Activated naive CD4-positive, alpha-beta T cell treated with Interleukin-2 at 50 U/mL for 16 hours (primary cell): ENCODE data around the gene GPR33.
"Not testable (repeated sequence)": the region's sequence is repeated elsewhere in the genome, so short reads cannot be mapped to it uniquely, and the experiment has no call there.

ENCODE experiments used
- DNase-seq: peaks from one replicate; pipeline ENCODE4 v3.0.0-alpha.2; 2020

The GPR33 gene, protein sequence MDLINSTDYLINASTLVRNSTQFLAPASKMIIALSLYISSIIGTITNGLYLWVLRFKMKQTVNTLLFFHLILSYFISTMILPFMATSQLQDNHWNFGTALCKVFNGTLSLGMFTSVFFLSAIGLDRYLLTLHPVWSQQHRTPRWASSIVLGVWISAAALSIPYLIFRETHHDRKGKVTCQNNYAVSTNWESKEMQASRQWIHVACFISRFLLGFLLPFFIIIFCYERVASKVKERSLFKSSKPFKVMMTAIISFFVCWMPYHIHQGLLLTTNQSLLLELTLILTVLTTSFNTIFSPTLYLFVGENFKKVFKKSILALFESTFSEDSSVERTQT

DNA sequence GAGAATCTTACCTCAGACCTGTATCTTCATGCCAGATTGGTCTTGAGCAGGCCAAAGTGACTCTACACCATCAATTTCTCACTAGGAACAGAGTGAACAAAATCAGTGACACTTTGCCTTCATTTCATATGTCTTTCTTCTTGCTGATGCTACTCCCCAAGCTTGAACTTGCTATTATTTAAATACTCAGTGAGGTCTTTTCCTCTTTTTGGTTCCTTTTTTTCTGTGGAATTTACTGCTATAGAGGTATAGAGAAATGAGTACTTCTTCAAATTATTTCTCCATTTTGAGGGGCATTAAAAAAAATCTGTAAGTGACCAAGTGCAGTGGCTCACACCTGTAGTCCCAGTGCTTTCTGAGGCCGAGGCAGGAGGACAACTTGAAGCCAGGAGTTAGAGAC is at the start of gene GPR33:
GPR33 (minus strand) TSS at position 154 of the 400 bp plus-strand sequence. CDS start 4,074 bp downstream, outside the sequence.
- no peak for DNase-seq

DNA sequence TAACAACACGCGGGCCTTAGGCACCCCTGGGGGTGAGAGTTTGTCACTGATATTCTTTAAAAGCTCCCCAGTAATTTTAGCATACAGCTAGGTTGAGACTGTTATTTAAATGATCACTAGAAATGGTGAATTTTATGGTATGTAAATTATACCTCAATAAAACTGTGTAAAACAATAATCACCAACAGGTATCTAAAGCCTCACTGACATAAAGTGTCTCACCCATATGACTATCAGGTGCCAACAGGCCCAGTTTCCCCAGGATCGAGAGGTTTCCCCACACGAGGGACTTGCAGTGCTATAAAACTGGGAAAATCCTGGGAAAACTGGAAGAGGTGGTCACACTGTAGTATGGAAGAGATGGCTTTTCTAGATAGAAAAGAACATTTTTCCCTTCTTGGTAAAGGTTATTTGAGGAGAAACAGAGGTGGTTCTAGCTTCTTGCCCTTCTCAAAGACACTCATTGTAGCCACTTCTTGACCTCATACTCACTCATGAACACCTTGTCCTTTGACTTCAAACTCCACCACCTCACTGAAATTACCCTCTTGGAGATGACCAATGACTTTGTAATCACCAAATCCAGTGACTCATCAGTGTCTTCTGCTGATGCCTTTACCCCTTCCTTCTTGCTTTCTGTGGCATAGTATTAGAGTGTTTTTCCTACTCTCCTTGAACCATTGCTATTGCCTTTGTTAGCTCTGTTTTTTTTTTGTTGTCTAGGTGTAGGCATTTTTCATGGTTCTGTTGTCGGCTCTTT is 48.5 kb upstream of the GPR33 start:
- no peak for DNase-seq

DNA sequence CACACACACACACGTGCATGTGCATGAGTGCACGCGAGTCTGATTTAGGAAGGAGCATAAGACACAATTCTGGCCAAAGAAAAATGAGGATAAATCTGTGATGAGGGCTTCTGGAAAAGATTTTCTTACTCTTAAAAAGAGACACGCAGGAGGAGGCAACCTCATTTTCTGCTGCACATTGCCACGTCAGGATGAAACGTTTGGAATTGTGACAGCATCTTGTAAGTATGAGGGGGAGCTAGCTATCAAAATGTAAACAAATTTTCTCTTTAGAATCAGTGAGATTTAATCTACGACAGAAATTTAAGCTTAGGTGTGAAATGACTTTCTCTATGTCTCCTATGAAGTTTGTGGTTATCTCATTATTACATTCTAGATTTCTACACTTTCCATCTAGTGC is 42.3 kb upstream of the GPR33 start:
- no peak for DNase-seq

DNA sequence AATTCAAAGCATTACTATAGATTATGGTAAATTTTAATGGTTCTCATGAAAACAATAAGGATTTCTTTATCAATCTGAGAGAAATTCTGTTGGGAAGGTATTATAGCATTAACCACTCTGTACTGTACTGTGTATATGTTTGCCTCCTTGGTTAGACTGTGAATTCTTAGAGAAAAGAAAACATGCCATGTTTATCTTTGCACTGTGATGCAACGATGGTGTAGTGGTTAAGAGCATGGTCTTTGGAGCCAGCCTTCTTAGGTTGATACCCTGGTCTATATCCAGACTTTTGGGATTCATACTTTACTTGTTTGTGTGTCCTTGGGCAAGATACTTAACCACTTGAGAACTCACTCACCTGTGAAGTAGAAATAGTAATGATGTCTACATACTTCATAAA is 41.2 kb upstream of the GPR33 start:
- DNase-seq: no peak

DNA sequence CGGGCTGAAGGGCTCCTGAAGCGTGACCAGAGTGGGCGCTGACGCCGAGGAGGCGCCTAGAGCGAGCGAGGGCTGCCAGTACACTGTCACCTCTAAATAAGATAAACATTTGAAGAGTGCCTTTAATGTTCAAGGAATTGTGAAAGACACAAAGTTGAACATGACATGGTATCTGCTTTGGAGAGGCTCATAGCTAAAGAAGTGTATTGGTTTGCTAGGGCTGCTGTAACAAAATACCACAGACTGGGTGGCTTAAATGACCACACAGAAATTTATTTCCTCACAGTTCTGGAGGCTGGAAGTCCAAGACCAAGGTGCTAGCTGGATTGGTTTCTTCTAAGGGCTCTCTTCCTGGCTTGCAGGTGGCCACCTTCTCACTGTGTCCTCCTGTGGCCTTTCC is 39.7 kb upstream of the GPR33 start:
- no peak for DNase-seq

DNA sequence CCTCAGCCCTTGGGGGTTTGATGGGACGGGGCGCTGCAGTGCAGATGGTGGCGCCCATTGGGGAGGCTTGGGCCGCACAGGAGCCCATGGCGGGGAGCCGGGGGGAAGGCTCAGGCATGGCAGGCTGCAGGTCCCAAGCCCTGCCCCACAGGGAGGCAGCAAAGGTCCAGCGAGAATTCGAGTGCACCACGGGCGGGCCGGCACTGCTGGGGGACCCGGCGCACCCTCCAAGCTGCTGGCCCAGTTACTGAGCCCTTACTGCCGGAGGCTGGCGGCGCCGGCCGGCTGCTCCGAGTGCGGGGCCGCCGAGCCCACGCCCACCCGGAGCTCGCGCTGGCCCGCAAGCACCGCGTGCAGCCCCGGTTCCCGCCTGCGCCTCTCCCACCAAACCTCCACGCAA is 39.2 kb upstream of the GPR33 start:
- no peak for DNase-seq

DNA sequence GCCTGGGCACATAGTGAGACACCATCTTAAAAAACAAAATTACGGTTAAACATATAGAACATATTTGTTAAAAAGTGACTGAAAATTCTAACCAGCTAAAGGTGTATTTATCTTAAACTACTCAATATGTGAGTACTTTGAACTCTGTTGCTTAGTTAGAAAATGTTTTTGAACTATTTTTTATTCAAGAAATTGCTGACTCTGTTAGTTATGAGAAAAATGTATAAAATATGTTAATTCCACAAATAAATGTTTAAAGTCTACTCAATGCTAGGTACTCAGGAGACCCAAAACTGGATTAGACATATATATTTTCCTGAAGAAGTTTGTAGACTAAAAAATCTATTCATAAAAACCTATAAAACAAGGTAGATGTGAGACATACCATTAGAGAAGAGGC is 23.0 kb upstream of the GPR33 start:
- no peak for DNase-seq

DNA sequence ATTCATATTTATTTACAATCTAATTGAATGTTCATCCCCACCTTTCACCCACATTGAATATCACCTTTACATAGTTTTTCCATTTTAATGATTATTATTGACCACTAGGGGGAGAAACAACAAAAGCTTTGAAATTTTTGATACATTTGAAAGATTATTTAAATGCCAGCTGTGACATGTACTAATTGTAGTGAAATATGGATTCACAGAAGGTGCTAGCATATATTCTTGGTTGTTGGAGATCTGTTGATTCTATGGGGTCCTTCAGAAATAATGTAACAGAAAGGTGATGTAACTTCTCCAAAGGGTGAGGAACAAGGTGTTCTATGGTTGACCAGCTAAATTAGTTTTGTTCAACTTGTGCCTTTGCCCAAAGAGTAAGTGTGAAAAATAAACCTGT is 22.4 kb upstream of the GPR33 start:
- DNase-seq: no peak

DNA sequence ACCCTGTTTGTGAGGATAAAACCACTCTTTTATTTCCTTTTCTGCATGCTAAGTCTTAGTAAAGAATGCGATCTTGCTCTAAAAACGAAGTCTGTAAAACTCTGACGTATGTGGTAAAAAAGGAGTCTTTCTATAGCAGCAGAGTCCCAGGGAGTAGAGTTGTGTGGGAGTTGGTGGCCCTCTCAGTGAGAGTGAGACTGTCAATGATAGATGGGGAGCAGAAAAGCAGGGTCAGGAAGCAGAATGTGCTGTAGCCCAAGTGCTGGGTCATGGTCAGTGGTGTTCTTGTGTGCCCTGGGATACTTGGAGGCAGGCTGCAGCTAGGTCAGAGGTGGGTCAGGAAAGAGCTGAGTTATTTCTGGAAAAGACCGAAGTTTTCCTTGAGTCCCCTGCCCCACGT is 20.3 kb upstream of the GPR33 start:
- DNase-seq: no peak

DNA sequence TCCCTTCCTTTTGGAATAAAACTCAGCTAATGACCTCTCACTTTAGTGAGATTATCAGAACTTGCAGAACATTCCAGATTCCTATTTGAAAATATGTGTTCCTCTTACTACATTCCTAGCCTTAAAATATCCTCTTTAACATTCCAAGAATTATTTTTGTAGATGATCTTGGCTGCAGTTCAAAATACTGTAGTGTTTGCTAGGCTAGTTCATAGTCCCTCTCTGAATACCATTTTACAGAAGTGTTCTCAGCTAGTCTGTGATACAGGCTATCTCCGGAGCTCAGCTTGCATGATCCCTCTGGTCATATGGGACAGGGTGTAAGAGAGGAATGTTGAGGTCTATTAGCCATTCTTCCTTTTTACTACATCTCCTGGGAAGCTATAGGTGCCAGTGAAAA is 17.6 kb upstream of the GPR33 start:
- DNase-seq: no peak

DNA sequence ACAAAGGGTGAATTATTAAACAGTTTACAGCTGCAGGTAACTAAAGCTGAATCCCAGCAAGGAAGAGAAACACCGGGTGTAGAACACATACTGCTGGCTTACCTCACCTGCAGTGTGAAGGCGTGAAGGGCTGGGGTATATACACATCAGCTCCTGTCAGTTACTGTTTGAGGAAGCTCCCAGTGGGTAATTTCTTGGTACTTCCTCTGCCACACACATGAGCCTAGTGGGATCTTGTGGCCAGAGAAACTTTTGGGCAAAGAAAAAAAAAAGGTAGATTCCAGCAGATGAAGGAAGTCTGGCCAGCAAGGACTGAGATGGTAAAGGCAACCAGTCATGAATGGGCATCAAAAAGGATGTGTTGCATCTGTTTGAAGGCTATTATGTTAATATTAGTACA is 14.0 kb upstream of the GPR33 start:
- no peak for DNase-seq

DNA sequence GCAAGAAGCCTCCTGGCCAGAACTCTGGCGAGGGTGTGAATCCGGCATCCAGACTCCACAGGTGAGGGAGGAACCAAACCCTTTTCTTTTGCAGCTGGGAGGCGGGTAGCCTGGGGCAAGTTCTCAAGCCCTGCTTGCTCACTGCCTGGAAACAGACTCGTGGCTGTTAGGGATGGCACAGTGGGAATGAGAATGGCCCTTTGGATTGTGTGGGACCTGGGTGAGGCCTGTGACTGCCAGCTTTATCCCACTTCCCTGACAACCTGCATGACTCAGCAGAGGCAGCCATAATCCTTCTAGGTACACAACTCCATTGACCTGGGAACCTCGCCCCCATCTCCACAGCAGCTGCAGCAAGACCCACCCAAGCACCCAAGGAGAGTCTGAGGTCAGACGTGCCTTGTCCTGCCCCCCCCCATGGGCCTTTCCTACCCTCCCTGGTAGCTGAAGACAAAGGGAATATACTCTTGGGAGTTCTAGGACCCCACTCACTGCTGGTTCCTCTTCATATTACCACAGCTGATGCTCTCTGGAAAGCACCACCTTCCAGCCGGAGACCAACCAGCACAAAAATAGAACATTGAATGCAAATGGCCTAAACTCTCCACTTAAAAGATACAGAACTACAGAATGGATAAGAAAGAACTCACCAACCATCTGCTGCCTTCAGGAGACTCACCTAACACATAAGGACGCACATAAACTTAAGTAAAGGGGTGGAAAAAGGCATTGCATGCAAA is 5.1 kb upstream of the GPR33 start:
- DNase-seq: no peak

DNA sequence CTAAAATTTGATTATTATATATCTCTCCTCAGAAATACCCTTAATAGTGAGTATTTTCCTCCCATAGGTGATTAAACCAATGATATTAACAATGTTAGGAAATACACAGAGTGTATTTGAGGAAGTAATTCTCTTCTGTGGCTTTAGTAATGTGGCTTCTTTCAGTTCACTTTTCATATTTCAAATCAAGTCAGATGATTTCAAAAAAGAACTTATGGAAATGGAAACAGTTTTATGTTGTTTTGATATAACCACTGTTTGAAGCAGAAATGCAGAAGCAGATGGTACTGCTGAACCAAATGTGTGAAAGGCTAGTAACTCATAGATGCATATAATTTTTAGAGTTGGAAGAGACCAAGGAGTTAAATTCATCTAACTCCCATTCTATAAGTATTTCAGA is 1.9 kb upstream of the GPR33 start:
- DNase-seq: no peak

DNA sequence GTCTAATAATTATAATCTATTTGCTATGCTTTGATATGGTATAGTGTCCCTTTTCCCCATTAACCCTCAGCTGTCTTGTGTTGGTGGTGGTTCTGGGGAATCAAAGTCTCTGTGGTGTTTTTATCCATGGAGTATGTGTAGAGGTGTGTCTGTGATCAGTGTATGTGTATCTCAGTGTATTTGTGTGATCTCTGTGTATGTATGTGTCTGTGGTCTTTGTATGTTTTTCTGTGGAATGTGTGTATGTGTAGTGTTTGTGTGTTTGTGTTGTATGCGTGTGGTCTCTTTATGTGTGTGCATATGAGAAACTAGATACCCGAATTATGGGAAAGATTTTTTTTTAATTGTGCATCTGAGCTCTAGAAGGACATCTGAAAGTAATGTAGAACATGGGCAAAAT is 1.1 kb downstream of the GPR33 start:
- DNase-seq: no peak

DNA sequence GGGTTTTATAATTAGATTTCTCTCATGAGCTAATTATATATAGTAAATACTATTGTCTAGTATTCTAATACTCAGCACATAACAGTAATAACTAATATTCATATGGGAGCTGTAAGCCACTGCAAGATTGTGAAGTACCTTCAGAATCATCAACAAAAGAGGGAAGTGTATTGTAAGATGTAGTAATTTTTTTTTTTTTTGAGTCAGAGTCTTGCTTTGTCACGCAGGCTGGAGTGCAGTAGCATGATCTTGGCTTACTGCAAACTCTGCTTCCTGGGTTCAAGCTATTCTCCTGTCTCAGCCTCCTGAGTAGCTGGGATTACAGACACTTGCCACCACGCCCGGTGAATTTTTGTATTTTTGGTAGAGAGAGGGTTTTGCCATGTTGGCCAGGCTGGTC is 3.1 kb downstream of the GPR33 start:
- no peak for DNase-seq

DNA sequence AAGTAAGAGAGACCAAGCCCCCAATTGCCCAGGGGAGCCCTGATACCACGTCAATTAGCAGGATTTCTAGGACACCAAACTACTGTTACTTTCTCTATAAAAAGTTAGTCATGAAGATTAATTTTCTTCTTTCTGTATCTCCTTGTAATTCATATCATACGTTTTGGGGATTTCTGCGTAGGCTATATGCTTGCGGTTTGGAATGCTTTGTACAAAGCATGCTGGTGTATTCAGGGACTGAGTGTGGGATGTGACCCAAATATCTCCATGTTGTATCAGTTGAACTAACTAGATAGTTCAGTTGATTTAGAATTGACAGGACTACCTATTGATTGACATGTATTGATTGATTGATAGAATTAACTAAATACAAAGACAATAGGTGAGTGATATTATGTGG is 7.7 kb downstream of the GPR33 start:
- DNase-seq: no peak

DNA sequence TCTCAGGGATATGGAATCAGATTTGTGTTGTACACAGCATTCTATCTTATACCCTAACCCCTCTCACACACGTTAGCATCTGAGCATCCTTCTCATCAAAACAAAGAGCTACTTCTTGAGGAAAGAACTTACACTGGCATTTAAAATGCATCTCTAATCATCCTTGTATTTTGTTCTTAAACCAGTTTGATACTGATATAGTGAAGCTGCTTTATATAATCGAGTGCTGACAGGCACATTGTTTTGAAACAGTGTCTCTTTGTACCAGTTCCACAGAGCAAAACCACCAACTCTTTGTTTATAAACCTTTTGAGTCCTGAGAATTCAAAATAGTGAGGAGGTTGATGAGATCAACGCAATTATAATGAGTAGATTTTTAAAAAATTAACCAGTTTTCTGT is 8.8 kb downstream of the GPR33 start:
- no peak for DNase-seq

DNA sequence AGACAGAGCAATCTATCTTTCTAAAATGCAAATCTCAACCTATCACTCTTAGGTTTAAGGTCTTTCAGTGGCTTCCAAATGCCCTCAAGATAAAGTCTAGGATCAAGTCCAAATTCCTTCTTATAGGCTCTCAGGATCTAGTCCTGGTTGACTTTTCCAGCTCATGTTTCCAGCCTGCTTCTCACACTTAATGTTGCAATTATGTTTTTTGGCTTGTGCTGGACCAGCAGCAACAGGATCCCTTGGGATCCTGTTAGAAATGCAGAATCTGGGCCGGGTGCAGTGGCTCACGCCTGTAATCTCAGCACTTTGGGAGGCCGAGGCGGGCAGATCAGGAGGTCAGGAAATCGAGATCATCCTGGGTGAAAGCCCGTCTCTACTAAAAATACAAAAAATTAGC is 10.6 kb downstream of the GPR33 start:
- no peak for DNase-seq

DNA sequence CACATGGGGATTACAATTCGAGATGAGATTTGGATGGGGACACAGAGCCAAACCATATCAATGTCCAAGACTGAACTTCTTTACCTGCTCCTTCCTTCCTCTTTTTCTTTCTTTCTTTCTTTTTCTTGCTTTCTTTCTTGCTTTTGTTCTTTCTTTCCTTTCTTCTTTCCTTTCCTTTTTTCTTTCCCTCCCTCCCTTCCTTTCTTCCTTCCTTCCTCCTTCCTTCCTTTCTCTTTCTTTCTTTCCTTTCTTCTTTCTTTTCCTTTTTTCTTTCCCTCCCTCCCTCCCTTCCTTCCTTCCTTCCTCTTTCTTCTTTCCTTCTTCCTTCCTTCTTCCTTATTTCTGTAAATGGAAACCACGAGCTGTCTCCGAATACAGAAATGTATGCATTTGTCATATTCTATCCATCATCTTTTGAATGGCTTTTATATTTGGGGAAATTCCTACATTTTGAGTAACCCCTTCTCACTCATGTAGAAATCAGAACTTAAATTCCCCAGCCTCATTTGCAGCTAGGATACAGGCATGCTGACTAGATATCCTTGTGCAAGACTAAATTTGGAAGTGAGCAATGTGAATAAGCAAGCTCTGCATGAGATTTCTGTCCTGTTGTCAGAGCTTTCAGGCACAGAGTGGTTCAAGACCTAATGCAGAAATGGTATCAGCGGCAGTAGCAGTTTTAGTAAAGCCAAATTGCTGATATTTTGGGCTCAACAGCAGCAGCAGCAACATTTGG is 11.5 kb downstream of the GPR33 start:
- no peak for DNase-seq

DNA sequence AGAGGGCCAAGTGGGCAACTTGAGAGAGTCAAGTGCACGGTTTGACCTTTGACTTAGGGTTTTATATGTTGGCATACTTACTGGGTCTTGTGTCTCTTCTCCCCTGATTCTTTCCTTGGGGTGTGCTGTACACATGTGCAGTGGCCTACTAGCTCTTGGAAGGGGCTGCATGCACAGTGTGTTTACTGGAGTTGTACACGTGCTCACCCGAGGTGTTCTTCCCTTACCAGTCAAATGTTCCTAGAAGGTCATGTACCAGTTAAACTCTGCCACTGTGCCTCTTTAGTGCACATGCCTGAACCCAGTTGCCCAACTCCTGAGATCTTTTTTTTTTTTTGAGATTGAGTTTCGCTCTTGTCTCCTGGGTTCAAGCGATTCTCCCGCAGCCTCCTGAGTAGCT is 21.3 kb downstream of the GPR33 start:
- DNase-seq: no peak

DNA sequence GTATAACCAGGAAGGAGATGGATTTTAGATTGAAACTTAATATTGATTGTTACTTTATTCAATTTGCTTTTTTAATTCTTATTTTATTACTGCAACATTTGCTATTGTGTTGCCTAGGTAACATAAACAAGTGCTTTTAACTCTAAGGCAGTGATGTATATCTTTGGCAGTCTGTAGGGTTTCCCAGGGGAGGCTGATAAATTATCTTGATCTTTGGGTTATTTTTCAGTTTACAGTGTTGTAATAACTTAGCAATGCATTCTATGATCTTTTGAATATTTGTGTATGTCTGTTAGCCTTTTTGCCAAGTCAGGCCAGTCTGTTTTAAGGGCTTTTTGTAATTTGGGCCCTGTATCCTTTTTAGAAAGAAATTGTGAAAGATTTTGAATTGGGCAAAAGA is 22.7 kb downstream of the GPR33 start:
- DNase-seq: no peak

DNA sequence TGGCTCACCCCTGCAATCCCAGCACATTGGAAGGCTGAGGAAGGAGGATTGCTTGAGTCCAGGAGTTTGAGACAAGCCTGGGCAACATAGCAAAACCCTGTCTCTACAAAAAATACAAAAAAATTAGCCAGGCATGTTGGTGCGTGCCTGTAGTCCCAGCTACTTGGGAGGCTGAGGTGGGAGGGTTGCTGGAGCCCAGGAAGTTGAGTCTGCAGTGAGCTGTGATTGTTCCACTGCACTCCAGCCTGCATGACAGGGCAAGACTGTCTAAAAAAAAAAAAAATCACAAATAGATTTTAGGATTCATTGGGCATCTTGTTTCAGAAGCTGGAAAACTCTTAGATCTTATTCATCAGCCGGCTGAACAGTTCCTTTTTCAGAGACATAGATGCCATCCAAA is 25.4 kb downstream of the GPR33 start:
- DNase-seq: not testable (repeated sequence)

DNA sequence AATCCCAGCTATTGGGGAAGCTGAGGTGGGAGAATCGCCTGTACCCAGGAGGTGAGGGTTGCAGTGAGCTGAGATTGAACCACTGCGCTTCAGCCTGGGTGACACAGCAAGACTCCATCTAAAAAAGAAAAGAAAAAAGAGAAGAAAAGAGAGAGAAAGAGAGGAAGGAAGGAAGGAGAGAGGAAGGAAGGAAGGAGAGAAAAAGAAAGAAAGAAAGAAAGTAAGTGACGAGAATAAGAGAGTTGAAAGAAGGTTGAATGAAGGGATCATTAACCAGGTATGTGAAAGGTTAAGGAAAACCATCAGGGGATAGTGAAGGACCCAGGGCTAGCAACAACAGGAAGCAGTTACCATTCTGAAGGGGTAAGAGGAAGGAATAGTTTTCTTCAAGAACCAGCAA is 26.3 kb downstream of the GPR33 start:
- no peak for DNase-seq
